K562 (cell line): ENCODE data around the gene USP46. TPM values are rescaled to one million over a fixed set of nuclear protein-coding genes. Genes with fewer than 3 reads are reported as not detected.

Source experiments
- ATAC-seq: fragments of 200-7000 bp; cut with Tn5 transposase; 3 replicates; pipeline ENCODE4 v1.9.1; 2020; ENCODE audit warnings: moderate library complexity
- BruUV-seq: library from RNA; stranded (reverse); fragments of 400-500 nt; replicated peaks from 2 replicates; lab custom pipeline; 2021; lab: Mats Ljungman, UMichigan
- CTCF ChIA-PET: fragments of 300-600 bp; formaldehyde crosslinking; extraction: SDS; loops from one replicate; lab custom pipeline; 2021; ENCODE audit warnings: low intra/inter-chr PET ratio; lab: Yijun Ruan, JAX
- POLR2A ChIA-PET: fragments of 300-600, 350-650 bp; sonication (Branson Sonifier 250); formaldehyde crosslinking; extraction: SDS; loops from one replicate; lab custom pipeline; 2021; ENCODE audit warnings: antibody characterized with exemption, inconsistent platforms; lab: Yijun Ruan, JAX
- DNase-seq, 4 experiments: peaks; one replicate each; pipeline versions ENCODE4 v3.0.0 to v3.0.0-alpha.2; 2011 to 2018; ENCODE audit warnings: low spot score in 3 of 4, mixed read lengths in 3 of 4; ENCODE audit errors: extremely low read depth in 1 of 4
- FAIRE-seq: peaks from 2 replicates; lab custom pipeline; 2011; peaks lifted over from hg19 to GRCh38; lab: Jason Lieb, UNC
- H2AFZ ChIP-seq: 2 replicates; pipeline ENCODE4 v1.6.0; 2011; ENCODE audit warnings: low read depth, low read length, control low read depth, inconsistent platforms
- H3K27ac ChIP-seq: fragments of 200-600 bp; 3 replicates; pipeline ENCODE4 v1.8.0; 2011; ENCODE audit warnings: low read depth, mild to moderate bottlenecking, control low read depth, inconsistent platforms, low read length, moderate library complexity, mixed read lengths; ENCODE audit errors: extremely low read depth
- H3K27me3 ChIP-seq, 2 experiments: fragments of 300-600 bp in 1 of 2; 2 replicates in 1 of 2; 3 replicates in 1 of 2; pipeline versions ENCODE4 v1.6.0 to v1.8.0; 2011; ENCODE audit warnings: inconsistent platforms in 2 of 2, low read length in 2 of 2, mild to moderate bottlenecking in 1 of 2, mixed read lengths in 1 of 2, moderate library complexity in 1 of 2; ENCODE audit not compliant: control insufficient read depth in 2 of 2, insufficient read depth in 2 of 2
- H3K36me3 ChIP-seq: fragments of 300-600 bp; 3 replicates; pipeline ENCODE4 v1.8.0; 2011; ENCODE audit warnings: mild to moderate bottlenecking, low read length, inconsistent platforms; ENCODE audit not compliant: control insufficient read depth, insufficient read depth
- H3K4me1 ChIP-seq, 2 experiments: fragments of 200-600 bp in 1 of 2; replicated peaks in 1 of 2; 2 replicates in 1 of 2; 3 replicates in 1 of 2; pipeline versions ENCODE4 v1.5.1 to v1.8.0; 2011; ENCODE audit warnings: inconsistent platforms in 2 of 2, low read length in 2 of 2, mild to moderate bottlenecking in 1 of 2, mixed read lengths in 1 of 2, moderate library complexity in 1 of 2; ENCODE audit not compliant: control insufficient read depth in 2 of 2, insufficient read depth in 2 of 2
- H3K4me2 ChIP-seq: 2 replicates; pipeline ENCODE4 v1.6.1; 2011; ENCODE audit warnings: low read length, control low read depth, inconsistent platforms, mixed read lengths; ENCODE audit not compliant: insufficient read depth
- H3K4me3 ChIP-seq: fragments of 200-600 bp; sonication (generic), shearing (Covaris generic); 2 replicates; pipeline ENCODE4 v1.5.1; 2016; ENCODE audit warnings: control low read depth, inconsistent platforms
- H3K79me2 ChIP-seq: fragments of 200-600 bp; 3 replicates; pipeline ENCODE4 v1.8.0; 2011; ENCODE audit warnings: low read length, inconsistent platforms; ENCODE audit not compliant: control insufficient read depth, insufficient read depth
- H3K9ac ChIP-seq, 2 experiments: 2 replicates each; pipeline versions ENCODE4 v1.6.0 to v1.6.1; 2011; ENCODE audit warnings: low read depth in 2 of 2, low read length in 2 of 2, control low read depth in 1 of 2, inconsistent platforms in 1 of 2, mild to moderate bottlenecking in 1 of 2, mixed read lengths in 1 of 2; ENCODE audit not compliant: insufficient read depth in 1 of 2
- H3K9me1 ChIP-seq: one replicate; pipeline ENCODE4 v1.6.0; 2011; ENCODE audit warnings: inconsistent platforms, mild to moderate bottlenecking, low read length, moderate library complexity; ENCODE audit not compliant: control insufficient read depth, insufficient read depth
- H3K9me3 ChIP-seq: replicated peaks from 2 replicates; pipeline ENCODE4 v1.5.1; 2011; ENCODE audit warnings: low read depth, low read length, inconsistent platforms; ENCODE audit not compliant: control insufficient read depth, insufficient read depth
- H4K20me1 ChIP-seq: replicated peaks from 2 replicates; pipeline ENCODE4 v1.6.1; 2011; ENCODE audit warnings: low read length, inconsistent platforms, mixed read lengths; ENCODE audit not compliant: control insufficient read depth, insufficient read depth
- CBX1 ChIP-seq: sonication (generic); IDR thresholded peaks from 2 replicates; pipeline ENCODE4 v1.6.1; 2016; ENCODE audit warnings: antibody characterized with exemption, low read depth, mild to moderate bottlenecking
- EP400 ChIP-seq: fragments of 450-650 bp; IDR thresholded peaks from 2 replicates; pipeline ENCODE4 v1.6.1; 2017; ENCODE audit warnings: antibody characterized with exemption, mild to moderate bottlenecking, moderate library complexity
- EZH2 ChIP-seq: IDR thresholded peaks from 2 replicates; pipeline ENCODE4 v1.6.1; 2012; ENCODE audit warnings: low read depth, mild to moderate bottlenecking, inconsistent platforms, low read length, borderline replicate concordance
- FOS ChIP-seq: IDR thresholded peaks from 3 replicates; pipeline ENCODE4 v1.6.1; 2011; ENCODE audit not compliant: insufficient read length; ENCODE audit errors: extremely low read depth
- HDAC1 ChIP-seq, 2 experiments: fragments of 450-650 bp; IDR thresholded peaks; 2 replicates each; pipeline ENCODE4 v1.6.1; 2016 to 2017; ENCODE audit warnings: inconsistent platforms in 1 of 2, mild to moderate bottlenecking in 1 of 2, moderate library complexity in 1 of 2
- HMBOX1 ChIP-seq: sonication (generic); IDR thresholded peaks from 2 replicates; pipeline ENCODE4 v1.6.1; 2016
- HMGN3 ChIP-seq: IDR thresholded peaks from 2 replicates; pipeline ENCODE4 v1.6.1; 2011; ENCODE audit warnings: borderline replicate concordance, low read depth, mild to moderate bottlenecking, mixed read lengths, low read length; ENCODE audit not compliant: insufficient read length; ENCODE audit errors: extremely low read depth
- NCOR1 ChIP-seq: fragments of 450-650 bp; IDR thresholded peaks from 2 replicates; pipeline ENCODE4 v1.6.1; 2016; ENCODE audit warnings: mild to moderate bottlenecking, moderate library complexity
- RFX7 ChIP-seq: fragments of 250-450 bp; sonication (Bioruptor Pico); IDR thresholded peaks from 2 replicates; pipeline ENCODE4 v1.5.1; 2021; ENCODE audit warnings: mild to moderate bottlenecking
- SAFB2 ChIP-seq: fragments of 200-400 bp; formaldehyde crosslinking; IDR thresholded peaks from 2 replicates; pipeline ENCODE4 v1.6.1; 2018; ENCODE audit warnings: borderline replicate concordance, low read length, low read depth, moderate library complexity; ENCODE audit not compliant: severe bottlenecking
- ZHX1 ChIP-seq: fragments of 150-350 bp; conservative IDR thresholded peaks from 2 replicates; pipeline ENCODE4 v1.6.1; 2014; ENCODE audit warnings: low read length
- ZNF184 ChIP-seq: sonication (generic); formaldehyde crosslinking; IDR thresholded peaks from 2 replicates; pipeline ENCODE4 v1.5.0; 2020; ENCODE audit warnings: missing genetic modification reagents
- WGBS: fragments of 100-300 bp; shearing (Covaris generic); methylation state at CpG from one replicate; pipeline ENCODE4 v1.1.6; 2016; ENCODE audit warnings: low coverage, mixed read lengths; ENCODE audit not compliant: insufficient coverage; ENCODE audit errors: missing lambda C conversion rate; 5-methylcytosine and 5-hydroxymethylcytosine counted together
- in situ Hi-C: fragments of 300-500 bp; cut with MboI; formaldehyde crosslinking; loops from 4 replicates; pipeline ENCODE4 v1.15.0; 2018; ENCODE audit warnings: inconsistent platforms, mixed read lengths
- intact Hi-C: fragments of 100-400 bp; cut with micrococcal nuclease; formaldehyde crosslinking; loops from 2 replicates; pipeline ENCODE4 v1.14.2; 2022
- polyA plus RNA-seq, 8 experiments: library from polyadenylated mRNA; depleted of rRNA in 4 of 8; stranded (reverse) in 5 of 8; unstranded in 3 of 8; fragments of >200 nt; fragmentation: Nextera tagmentation in 2 of 8; fragmentation: Illumina TruSeq in 1 of 8; extraction: Ambion mirVana in 2 of 8; extraction: Trizol in 1 of 8; gene quantifications; 2 replicates each; pipeline versions ENCODE4 v1.2.1 to v1.2.3, GENCODE V29; 2011 to 2014; ENCODE audit warnings: inconsistent platforms in 1 of 8, missing spikeins in 1 of 8
- total RNA-seq, 7 experiments: library from RNA; depleted of rRNA in 6 of 7; stranded (reverse); fragments of >200 nt in 6 of 7; fragmentation: Illumina TruSeq in 2 of 7; extraction: Trizol in 2 of 7; gene quantifications; 2 replicates each; pipeline versions ENCODE4 v1.2.1 to v1.2.3, GENCODE V29; 2011 to 2021; ENCODE audit warnings: low replicate concordance in 1 of 7

The USP46 gene
- total and polyA plus RNA-seq, 9 of the 15 experiments (the other 6 are each of a cell fraction or from before 2014, with no cell fraction given), result 3.0 to 11.7 (median 8.4) TPM

- intact Hi-C loops, result no loop called here
- ATAC-seq (no peak), DNase-seq (no peak), FAIRE-seq (no peak)
- Histone ChIP-seq H2AFZ (no peak overlapping the region), H3K27ac (no peak overlapping the region), H3K79me2 (no peaks in the 10 kb centered on the region), H3K4me1 (no peaks in the 10 kb centered on the region), H3K36me3 (no peaks in the 10 kb centered on the region), H3K4me2 (no peak overlapping the region), H3K27me3 (peaks cover 0 to 7% of the 10 kb centered on the region in 2 experiments; a peak in 3 of 5 replicates), H3K4me3 (no peak overlapping the region), H3K9ac (no peak overlapping the region), H3K9me1 (no peaks in the 10 kb centered on the region), H4K20me1 (no peaks in the 10 kb centered on the region), H3K9me3 (no peaks in the 10 kb centered on the region)
- 0% methylated on average over 3 of the region's 3 CpGs for WGBS
- in situ Hi-C loops, result no loop called here
- BruUV-seq, result no TSS peak
- ChIA-PET POLR2A (interaction anchor here (1.0 to 1.7 kb wide), 2 partner anchors 9 to 13 kb away, joined by 3 to 4 read pairs; no protein-coding TSS in a partner anchor), CTCF (no interaction called here)
- TF ChIP-seq HMGN3, result no peak
- TF ChIP-seq NCOR1, result no peak
- no peak for TF ChIP-seq CBX1
- TF ChIP-seq FOS, result no peak
- no peak for TF ChIP-seq ZNF184
- no peak for TF ChIP-seq EP400
- TF ChIP-seq HDAC1 (IDR thresholded peaks at IDR 0.05), result no peak
- TF ChIP-seq RFX7 (CRISPR knock-in tag), result no peak
- TF ChIP-seq SAFB2, result no peak
- TF ChIP-seq ZHX1, result no peak
- TF ChIP-seq HMBOX1, result no peak
- no peak for TF ChIP-seq EZH2
Observed at GRCh38 chr4:52675111-52675510, 16.0 kb upstream of the USP46 start.
